NT2/D1 (cell line): ENCODE data around the gene KRTAP5-7.

ENCODE experiments used
- DNase-seq: peaks from one replicate; pipeline ENCODE4 v3.0.0-alpha.2; 2011; ENCODE audit warnings: low read depth, low spot score
- H3K27me3 ChIP-seq: 2 replicates; pipeline ENCODE4 v1.6.0; 2011; ENCODE audit warnings: mild to moderate bottlenecking; ENCODE audit not compliant: insufficient read length, insufficient read depth
- H3K36me3 ChIP-seq: 2 replicates; pipeline ENCODE4 v1.6.1; 2011; ENCODE audit warnings: mild to moderate bottlenecking, low read length, mixed read lengths; ENCODE audit not compliant: insufficient read depth, insufficient read length
- H3K4me1 ChIP-seq: 2 replicates; pipeline ENCODE4 v1.5.1; 2011; ENCODE audit not compliant: insufficient read depth, insufficient read length
- H3K4me3 ChIP-seq: 2 replicates; pipeline ENCODE4 v1.5.1; 2011; ENCODE audit warnings: low read depth; ENCODE audit not compliant: insufficient read length
- H3K9ac ChIP-seq: 2 replicates; pipeline ENCODE4 v1.6.0; 2011; ENCODE audit warnings: low read depth; ENCODE audit not compliant: insufficient read length
- H3K9me3 ChIP-seq: 2 replicates; pipeline ENCODE4 v1.5.1; 2011; ENCODE audit warnings: mild to moderate bottlenecking, low read length; ENCODE audit not compliant: insufficient read depth
- SUZ12 ChIP-seq: IDR thresholded peaks from 2 replicates; pipeline ENCODE4 v1.6.1; 2011; ENCODE audit not compliant: insufficient read length, insufficient read depth; ENCODE audit errors: extremely low read depth
- YY1 ChIP-seq: IDR thresholded peaks from 2 replicates; pipeline ENCODE4 v1.6.1; 2011; ENCODE audit not compliant: insufficient read length, insufficient read depth
- ZNF274 ChIP-seq: IDR thresholded peaks from 2 replicates; pipeline ENCODE4 v1.6.1; 2011; ENCODE audit warnings: mild to moderate bottlenecking, low read depth, low read length

KRTAP5-7 gene

GRCh38 chr11:71498091-71498490, 29.0 kb upstream of the KRTAP5-7 start:
- peaks cover 53% of the 10 kb centered on the region for H3K36me3 ChIP-seq

GRCh38 chr11:71499125-71499524, 27.9 kb upstream of the KRTAP5-7 start:
- Histone ChIP-seq H3K9me3 (no peaks in the 10 kb centered on the region), H3K9ac (no peak overlapping the region), H3K4me1 (peaks cover 4% of the 10 kb centered on the region), H3K27me3 (no peaks in the 10 kb centered on the region), H3K4me3 (no peak overlapping the region), H3K36me3 (peaks cover 53% of the 10 kb centered on the region)
- TF ChIP-seq ZNF274 (no peak), YY1 (no peak), SUZ12 (no peak)
- DNase-seq = no peak

More at GRCh38 chr11:71498091-71498490, 29.0 kb upstream of the KRTAP5-7 start:
- Histone ChIP-seq H3K9ac (no peak overlapping the region), H3K9me3 (no peaks in the 10 kb centered on the region), H3K4me3 (no peak overlapping the region), H3K27me3 (no peaks in the 10 kb centered on the region), H3K4me1 (no peaks in the 10 kb centered on the region)
- TF ChIP-seq SUZ12 = no peak
- no peak for TF ChIP-seq YY1
- no peak for TF ChIP-seq ZNF274
- no peak for DNase-seq

GRCh38 chr11:71499546-71499945, 27.5 kb upstream of the KRTAP5-7 start:
- H3K9ac ChIP-seq = no peak overlapping the region
- peaks cover 51% of the 10 kb centered on the region for H3K36me3 ChIP-seq
- TF ChIP-seq SUZ12 = no peak
- no peaks in the 10 kb centered on the region for H3K9me3 ChIP-seq
- no peak overlapping the region for H3K4me3 ChIP-seq
- peaks cover 8% of the 10 kb centered on the region for H3K4me1 ChIP-seq
- no peak for DNase-seq
- no peaks in the 10 kb centered on the region for H3K27me3 ChIP-seq

- DNase-seq = no peak
- TF ChIP-seq YY1 (no peak), SUZ12 (no peak), ZNF274 (no peak)
- H3K9ac ChIP-seq = no peak overlapping the region
- peaks cover 47% of the 10 kb centered on the region for H3K36me3 ChIP-seq
- H3K4me1 ChIP-seq = peaks cover 9% of the 10 kb centered on the region
- no peak overlapping the region for H3K4me3 ChIP-seq
- no peaks in the 10 kb centered on the region for H3K9me3 ChIP-seq
- no peaks in the 10 kb centered on the region for H3K27me3 ChIP-seq
These were observed 26.5 kb upstream of the KRTAP5-7 start for GRCh38 chr11:71500601-71501021.

DNA sequence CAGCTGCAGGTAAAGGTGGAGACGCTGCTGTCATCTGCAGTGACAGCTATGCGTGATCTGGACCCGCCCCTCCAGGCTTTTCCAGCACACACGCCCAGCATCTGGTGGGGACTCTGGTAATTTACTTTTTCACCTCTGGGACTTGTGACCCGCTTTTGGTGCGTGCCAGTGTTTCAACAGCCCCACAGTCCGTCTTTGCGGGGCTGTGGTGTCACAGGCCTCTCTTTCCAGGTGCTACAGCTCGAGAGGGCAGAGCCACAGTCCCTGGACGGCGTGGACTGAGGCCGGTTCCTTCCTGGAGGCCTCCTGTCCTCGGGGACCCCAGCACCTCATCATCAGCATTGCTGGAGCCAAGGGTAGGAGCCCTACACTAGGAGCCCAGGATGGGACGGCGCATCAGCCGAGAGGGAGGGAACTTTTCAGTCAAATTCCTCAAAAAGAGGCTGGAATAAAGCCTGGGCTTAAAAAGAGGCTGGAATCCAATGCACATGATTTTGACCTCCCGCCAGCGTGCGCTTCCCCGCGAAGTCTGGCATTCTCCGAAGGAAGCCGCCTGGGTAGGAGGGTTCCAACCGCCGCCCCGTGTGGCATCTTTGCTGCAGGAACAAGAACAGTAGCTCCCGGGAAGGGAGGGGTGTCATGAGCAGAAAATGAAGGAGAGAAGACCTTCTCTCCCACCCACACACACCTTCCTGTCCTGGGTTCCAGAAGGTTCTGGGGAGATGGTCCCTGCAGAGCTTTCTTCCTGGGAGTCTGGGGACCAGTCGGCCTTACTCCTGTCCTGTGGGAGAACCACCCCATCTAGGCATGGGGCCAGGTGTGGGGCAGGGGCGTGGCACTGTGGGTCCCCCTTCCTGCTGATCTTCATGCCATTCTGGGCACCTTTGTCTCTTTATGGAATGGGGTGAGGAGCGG, 25.7 kb upstream of the KRTAP5-7 start:
- peaks cover 9% of the 10 kb centered on the region for H3K4me1 ChIP-seq
- no peak for DNase-seq
- H3K9ac ChIP-seq = no peak overlapping the region
- no peaks in the 10 kb centered on the region for H3K27me3 ChIP-seq
- TF ChIP-seq YY1 (no peak), ZNF274 (no peak), SUZ12 (no peak)
- peaks cover 40% of the 10 kb centered on the region for H3K36me3 ChIP-seq
- H3K4me3 ChIP-seq = no peak overlapping the region
- H3K9me3 ChIP-seq = no peaks in the 10 kb centered on the region

GRCh38 chr11:71502026-71502425, 25.0 kb upstream of the KRTAP5-7 start:
- no peak overlapping the region for H3K9ac ChIP-seq
- peaks cover 9% of the 10 kb centered on the region for H3K4me1 ChIP-seq
- no peak for TF ChIP-seq YY1
- TF ChIP-seq SUZ12 = no peak
- no peak for TF ChIP-seq ZNF274
- no peak for DNase-seq
- no peaks in the 10 kb centered on the region for H3K9me3 ChIP-seq
- H3K36me3 ChIP-seq = peaks cover 36% of the 10 kb centered on the region
- H3K4me3 ChIP-seq = no peak overlapping the region
- no peaks in the 10 kb centered on the region for H3K27me3 ChIP-seq

GRCh38 chr11:71502871-71503435, 24.1 kb upstream of the KRTAP5-7 start:
- H3K9ac ChIP-seq = no peak overlapping the region
- H3K27me3 ChIP-seq = no peaks in the 10 kb centered on the region
- H3K9me3 ChIP-seq = 0 out of 2 replicates have a peak, but pooled peaks cover under 1% of the 10 kb centered on the region
- H3K4me3 ChIP-seq = no peak overlapping the region
- peaks cover 9% of the 10 kb centered on the region for H3K4me1 ChIP-seq
- peaks cover 28% of the 10 kb centered on the region for H3K36me3 ChIP-seq
- DNase-seq = no peak
- TF ChIP-seq ZNF274 (no peak), SUZ12 (no peak), YY1 (no peak)
